ENCODE data around the gene BBC3.

BBC3 gene

DNA sequence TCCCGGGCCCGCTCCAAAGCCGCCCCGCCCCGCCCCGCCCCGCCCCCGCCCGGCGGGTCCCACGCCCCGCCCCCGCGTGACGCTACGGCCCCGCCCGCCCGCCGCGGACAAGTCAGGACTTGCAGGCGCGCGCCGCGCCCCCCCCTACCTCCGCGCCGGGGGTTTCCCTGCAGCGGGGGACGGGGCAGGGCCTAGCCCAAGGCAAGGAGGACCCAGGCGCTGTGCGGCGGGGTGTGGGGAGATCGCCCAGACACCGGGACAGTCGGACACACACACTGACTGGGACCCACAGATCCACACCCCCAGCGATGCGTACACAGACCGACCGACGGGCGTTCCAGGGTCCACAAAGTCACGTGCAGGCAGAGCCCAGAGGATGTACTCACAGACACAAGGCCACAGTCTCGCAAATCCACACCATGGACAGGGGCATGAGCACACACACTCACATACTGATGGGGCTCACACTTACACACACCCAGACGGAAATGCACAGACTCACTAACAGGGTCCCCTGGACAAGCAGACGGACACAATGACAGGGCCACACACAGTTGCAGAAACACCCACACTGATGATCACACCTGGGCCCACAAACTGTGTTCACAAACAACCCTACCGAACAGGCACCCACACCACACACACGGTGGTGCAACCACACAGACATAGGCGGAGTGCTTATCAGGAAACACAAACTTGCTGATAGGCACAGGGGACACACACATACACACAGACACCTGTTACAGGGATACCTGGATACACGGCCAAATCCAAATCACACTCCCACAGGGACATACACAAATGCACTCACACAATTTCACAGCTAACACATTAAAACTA lies 436 bp upstream of the BBC3 start:
- peak; percentile 83 to 89 for DNase-seq (ENCODE audit: low read depth in 2 of 2, low spot score in 1 of 2)

GRCh38 chr19:47230054-47230920 lies 712 bp downstream of the BBC3 start:
- DNase-seq (ENCODE audit: low read depth in 2 of 2, low spot score in 1 of 2) = peak; percentile 61 to 72

- no peak for DNase-seq (ENCODE audit: low read depth in 2 of 2, low spot score in 1 of 2)
Measured at GRCh38 chr19:47229676-47230053, 1.3 kb downstream of the BBC3 start.

GRCh38 chr19:47228937-47229675 lies 1.9 kb downstream of the BBC3 start:
- DNase-seq (ENCODE audit: low read depth in 2 of 2, low spot score in 1 of 2) = no peak

DNA sequence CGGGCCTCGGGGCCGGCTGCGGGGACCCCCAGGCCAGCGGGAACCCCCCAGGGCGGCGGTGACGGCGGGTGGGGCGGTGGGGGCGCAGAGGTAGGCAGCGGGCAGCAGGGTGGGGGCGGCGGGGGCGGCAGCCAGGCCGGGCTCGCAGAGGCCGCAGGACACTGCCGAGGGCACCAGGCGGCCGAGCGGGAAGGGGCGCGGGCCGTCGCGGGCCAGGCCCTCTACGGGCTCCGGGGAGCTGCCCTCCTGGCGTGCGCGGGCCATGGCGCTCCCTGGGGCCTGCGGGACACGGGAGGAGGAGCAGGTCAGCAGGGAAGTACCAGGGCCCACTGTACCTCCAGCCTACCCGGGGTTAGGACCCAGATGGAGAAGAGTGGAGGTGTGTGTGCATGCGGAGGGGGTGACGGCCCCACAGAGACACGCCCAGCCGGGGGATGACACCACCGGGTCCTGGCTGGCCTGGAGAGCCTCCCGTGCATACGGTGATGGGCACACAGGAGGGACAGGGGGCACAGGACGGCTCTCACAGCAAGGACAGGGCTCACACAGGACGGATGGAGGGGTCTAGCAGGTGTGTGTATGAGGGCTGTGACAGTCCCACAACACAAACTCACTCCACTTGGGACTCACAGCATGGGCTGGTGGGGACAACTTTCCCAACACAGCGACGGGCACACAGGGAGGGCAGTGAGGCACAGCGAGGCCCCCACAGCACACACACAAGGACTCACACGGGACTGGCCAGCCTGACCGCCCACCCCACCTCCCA lies 2.6 kb downstream of the BBC3 start:
- DNase-seq (ENCODE audit: low read depth in 2 of 2, low spot score in 1 of 2) = no peak

- DNase-seq (ENCODE audit: low read depth in 2 of 2, low spot score in 1 of 2) = no peak
Measured at GRCh38 chr19:47227352-47228167, 3.4 kb downstream of the BBC3 start.

- no peak for DNase-seq (ENCODE audit: low read depth in 2 of 2, low spot score in 1 of 2)
Measured at GRCh38 chr19:47226426-47227351, 4.3 kb downstream of the BBC3 start.

GRCh38 chr19:47225746-47226425 lies 5.1 kb downstream of the BBC3 start:
- peak; percentile 63 to 72 for DNase-seq (ENCODE audit: low read depth in 2 of 2, low spot score in 1 of 2)

GRCh38 chr19:47221890-47222289 lies 9.1 kb downstream of the BBC3 start:
- no peak for DNase-seq (ENCODE audit: low read depth in 2 of 2, low spot score in 1 of 2)

- DNase-seq (ENCODE audit: low read depth in 2 of 2, low spot score in 1 of 2) = no peak
Measured at GRCh38 chr19:47221080-47221841, 9.7 kb downstream of the BBC3 start.

- DNase-seq (ENCODE audit: low read depth in 2 of 2, low spot score in 1 of 2) = no peak
Measured at GRCh38 chr19:47215581-47215980, 15.4 kb downstream of the BBC3 start.

DNA sequence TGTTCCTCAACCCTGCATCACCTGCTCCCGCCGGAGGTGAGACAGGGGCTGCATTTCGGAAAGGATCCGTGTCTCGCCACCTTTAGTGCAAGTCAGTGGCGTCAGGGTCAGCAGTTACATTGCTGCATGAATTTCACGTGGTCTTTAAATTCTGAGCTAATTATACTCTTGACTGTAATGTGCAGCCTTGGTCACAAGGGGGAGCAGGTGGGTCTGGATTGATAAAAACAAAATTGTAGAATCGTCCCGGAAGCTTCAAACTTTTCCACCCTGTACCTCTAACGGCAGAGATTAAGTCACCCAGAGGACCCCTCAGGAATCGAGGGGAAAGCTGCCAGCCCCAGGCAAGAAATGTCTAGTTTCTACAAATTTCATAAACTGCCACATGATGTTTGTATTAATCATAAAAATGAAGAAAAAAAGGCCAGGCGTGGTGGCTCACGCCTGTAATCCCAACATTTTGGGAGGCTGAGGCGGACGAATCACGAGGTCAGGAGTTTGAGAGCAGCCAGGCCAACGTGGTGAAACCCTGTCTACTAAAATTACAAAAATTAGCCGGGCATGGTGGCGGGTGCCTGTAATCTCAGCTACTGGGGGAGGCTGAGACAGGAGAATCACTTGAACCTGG lies 20.2 kb downstream of the BBC3 start:
- peak; percentile 58 to 77 for DNase-seq (ENCODE audit: low read depth in 2 of 2, low spot score in 1 of 2)

- DNase-seq (ENCODE audit: low read depth in 2 of 2, low spot score in 1 of 2) = no peak
Measured at GRCh38 chr19:47210180-47210490, 20.9 kb downstream of the BBC3 start.

DNA sequence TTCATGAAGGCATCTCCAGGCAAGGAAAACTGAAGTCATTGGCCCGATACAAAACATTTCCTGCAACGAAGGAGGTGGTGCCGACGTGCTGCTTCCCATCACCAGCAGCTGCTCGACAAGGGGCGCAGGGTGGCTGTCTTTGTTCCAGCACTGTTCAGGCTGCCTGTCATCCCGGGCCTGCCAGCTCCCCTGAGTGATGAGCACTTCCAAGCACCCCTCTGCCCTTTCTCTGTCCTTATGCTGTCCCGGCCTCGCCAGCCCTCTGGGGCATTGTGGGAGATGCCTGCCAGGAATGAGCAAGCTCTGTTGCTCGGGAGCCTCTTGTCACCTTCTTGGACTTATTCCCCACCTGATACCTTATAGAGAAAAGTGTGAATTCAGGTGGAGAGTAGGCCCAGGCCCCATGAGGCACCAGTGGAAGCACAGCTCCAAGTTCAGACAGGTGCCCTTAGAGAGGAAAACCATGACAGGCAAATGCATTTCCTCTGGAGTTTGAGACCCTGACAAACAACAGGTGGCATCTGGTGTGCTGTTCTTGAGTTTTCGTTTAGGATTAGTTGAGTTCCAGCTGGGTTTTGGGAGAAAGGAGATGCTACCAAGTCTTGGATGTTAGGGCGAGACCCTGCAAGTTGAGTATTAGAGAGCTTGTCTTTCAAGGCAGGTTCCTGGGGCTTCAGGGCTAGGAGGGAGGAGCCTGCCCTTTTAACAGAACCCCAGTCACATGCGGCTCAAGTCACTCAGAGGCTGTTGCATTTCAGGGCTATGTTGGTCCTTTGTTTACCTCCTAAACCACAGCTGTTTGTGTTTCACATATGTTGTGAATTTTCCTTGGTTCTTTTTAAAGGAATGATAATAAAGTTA lies 21.4 kb downstream of the BBC3 start:
- no peak for DNase-seq (ENCODE audit: low read depth in 2 of 2, low spot score in 1 of 2)

GRCh38 chr19:47203254-47203653 lies 27.7 kb downstream of the BBC3 start:
- no peak for DNase-seq (ENCODE audit: low read depth in 2 of 2, low spot score in 1 of 2)

- DNase-seq (ENCODE audit: low read depth in 2 of 2, low spot score in 1 of 2) = no peak
Measured at GRCh38 chr19:47200530-47200929, 30.5 kb downstream of the BBC3 start.

Measured in stimulated activated CD8-positive, alpha-beta memory T cell treated with anti-CD3 and anti-CD28 coated beads, Interleukin-4, amount 100 ng/mL, for 4 hours (primary cell).